BE2C (cell line): ENCODE results near the gene SAMD3.

Experiments
- DNase-seq: peaks from one replicate; pipeline ENCODE4 v3.0.0-alpha.2; 2020
- H3K27me3 ChIP-seq: fragments of 250-450 bp; sonication (Bioruptor Pico); 2 replicates; pipeline ENCODE4 v1.5.1; 2020; ENCODE audit warnings: mild to moderate bottlenecking
- H3K36me3 ChIP-seq: fragments of 250-450 bp; sonication (Bioruptor Pico); 2 replicates; pipeline ENCODE4 v1.5.1; 2020; ENCODE audit warnings: mild to moderate bottlenecking
- H3K4me1 ChIP-seq: fragments of 250-450 bp; sonication (Bioruptor Pico); 2 replicates; pipeline ENCODE4 v1.5.1; 2020
- H3K4me3 ChIP-seq: 2 replicates; pipeline ENCODE4 v1.5.1; 2011; ENCODE audit warnings: low read depth, low read length
- H3K9me3 ChIP-seq: fragments of 250-450 bp; sonication (Bioruptor Pico); 2 replicates; pipeline ENCODE4 v1.5.1; 2020
- CTCF ChIP-seq: IDR thresholded peaks from 2 replicates; pipeline ENCODE4 v1.5.1; 2012; ENCODE audit warnings: mild to moderate bottlenecking, low read depth, low read length

SAMD3 gene

GRCh38 chr6:130259140-130259539, 36.4 kb upstream of the SAMD3 start:
- Histone ChIP-seq H3K4me1 (no peaks in the 10 kb centered on the region), H3K9me3 (no peaks in the 10 kb centered on the region), H3K27me3 (no peaks in the 10 kb centered on the region), H3K36me3 (no peaks in the 10 kb centered on the region), H3K4me3 (no peak overlapping the region)
- DNase-seq = no peak
- no peak for TF ChIP-seq CTCF

- H3K9me3 ChIP-seq = no peaks in the 10 kb centered on the region
- H3K4me3 ChIP-seq = no peak overlapping the region
- H3K4me1 ChIP-seq = no peaks in the 10 kb centered on the region
- H3K36me3 ChIP-seq = no peaks in the 10 kb centered on the region
- no peak for DNase-seq
- no peak for TF ChIP-seq CTCF
- no peaks in the 10 kb centered on the region for H3K27me3 ChIP-seq
Observed at GRCh38 chr6:130252527-130253237, 29.9 kb upstream of the SAMD3 start.

GRCh38 chr6:130245267-130245666, 22.5 kb upstream of the SAMD3 start:
- no peak for DNase-seq
- no peaks in the 10 kb centered on the region for H3K4me1 ChIP-seq
- no peak overlapping the region for H3K4me3 ChIP-seq
- no peaks in the 10 kb centered on the region for H3K36me3 ChIP-seq
- H3K27me3 ChIP-seq = no peaks in the 10 kb centered on the region
- TF ChIP-seq CTCF = no peak
- H3K9me3 ChIP-seq = no peaks in the 10 kb centered on the region

- DNase-seq = no peak
- TF ChIP-seq CTCF = no peak
- no peaks in the 10 kb centered on the region for H3K9me3 ChIP-seq
- no peaks in the 10 kb centered on the region for H3K36me3 ChIP-seq
- H3K4me3 ChIP-seq = no peak overlapping the region
- H3K27me3 ChIP-seq = no peaks in the 10 kb centered on the region
- no peaks in the 10 kb centered on the region for H3K4me1 ChIP-seq
Observed at GRCh38 chr6:130244728-130245127, 22.0 kb upstream of the SAMD3 start.

GRCh38 chr6:130240232-130240631, 17.5 kb upstream of the SAMD3 start:
- Histone ChIP-seq H3K9me3 (no peaks in the 10 kb centered on the region), H3K36me3 (no peaks in the 10 kb centered on the region), H3K4me1 (no peaks in the 10 kb centered on the region), H3K4me3 (no peak overlapping the region), H3K27me3 (no peaks in the 10 kb centered on the region)
- TF ChIP-seq CTCF = no peak
- no peak for DNase-seq

- DNase-seq = no peak
- Histone ChIP-seq H3K4me3 (no peak overlapping the region), H3K27me3 (no peaks in the 10 kb centered on the region), H3K36me3 (no peaks in the 10 kb centered on the region), H3K9me3 (no peaks in the 10 kb centered on the region), H3K4me1 (no peaks in the 10 kb centered on the region)
- no peak for TF ChIP-seq CTCF
Observed at GRCh38 chr6:130239755-130240154, 17.0 kb upstream of the SAMD3 start.
